HepG2 (cell line): ENCODE measurements around the gene IPO5. TPM values are rescaled to one million over a fixed set of nuclear protein-coding genes. Genes with fewer than 3 reads are reported as not detected.

Experiments used
- CEBPB ChIP-seq: IDR thresholded peaks from 2 replicates; pipeline ENCODE4 v1.6.1; 2011; ENCODE audit warnings: low read depth, low read length, improper control_type of control experiment, borderline replicate concordance
- EEA1 ChIP-seq: sonication (generic); formaldehyde crosslinking; IDR thresholded peaks from 2 replicates; pipeline ENCODE4 v1.5.1; 2020; ENCODE audit warnings: mild to moderate bottlenecking, missing genetic modification reagents, borderline replicate concordance
- FOXA1 ChIP-seq, 2 experiments: fragments of 450-650 bp in 1 of 2; sonication (generic) in 1 of 2; formaldehyde crosslinking in 1 of 2; IDR thresholded peaks; 2 replicates each; pipeline versions ENCODE4 v1.4.0 to v1.6.1; 2016 to 2020; ENCODE audit warnings: missing genetic modification reagents in 1 of 2
- JARID2 ChIP-seq: sonication (generic); formaldehyde crosslinking; IDR thresholded peaks from 2 replicates; pipeline ENCODE4 v1.8.1; 2023; ENCODE audit warnings: missing genetic modification reagents, inconsistent platforms; ENCODE audit not compliant: insufficient replicate concordance
- NRL ChIP-seq: sonication (generic); formaldehyde crosslinking; IDR thresholded peaks from 2 replicates; pipeline ENCODE4 v1.5.0; 2020; ENCODE audit warnings: missing genetic modification reagents, mild to moderate bottlenecking, moderate library complexity, borderline replicate concordance
- PAF1 ChIP-seq: IDR thresholded peaks from 2 replicates; pipeline ENCODE4 v1.6.1; 2016; ENCODE audit warnings: missing genetic modification reagents, missing compliant biosample characterization
- PLSCR1 ChIP-seq: sonication (generic); formaldehyde crosslinking; IDR thresholded peaks from 2 replicates; pipeline ENCODE4 v1.5.0; 2020; ENCODE audit warnings: missing genetic modification reagents, mild to moderate bottlenecking, borderline replicate concordance
- SSRP1 ChIP-seq: IDR thresholded peaks from 2 replicates; pipeline ENCODE4 v1.6.1; 2016; ENCODE audit warnings: control low read depth
- ZMAT3 ChIP-seq: sonication (generic); formaldehyde crosslinking; conservative IDR thresholded peaks from 2 replicates; pipeline ENCODE4 v1.7.0; 2021; ENCODE audit warnings: missing genetic modification reagents
- ZNF121 ChIP-seq: sonication (generic); formaldehyde crosslinking; IDR thresholded peaks from 2 replicates; pipeline ENCODE4 v1.5.0; 2020; ENCODE audit warnings: mild to moderate bottlenecking, missing genetic modification reagents
- ZNF362 ChIP-seq: sonication (generic); formaldehyde crosslinking; IDR thresholded peaks from 2 replicates; pipeline ENCODE4 v1.4.0; 2020; ENCODE audit warnings: missing genetic modification reagents, mild to moderate bottlenecking, borderline replicate concordance
- ZNF503 ChIP-seq: sonication (generic); formaldehyde crosslinking; IDR thresholded peaks from 2 replicates; pipeline ENCODE4 v1.4.0; 2020; ENCODE audit warnings: missing genetic modification reagents
- ZNF557 ChIP-seq: sonication (generic); formaldehyde crosslinking; IDR thresholded peaks from 2 replicates; pipeline ENCODE4 v1.4.0; 2020; ENCODE audit warnings: missing genetic modification reagents
- ZNF574 ChIP-seq: sonication (generic); formaldehyde crosslinking; IDR thresholded peaks from 2 replicates; pipeline ENCODE4 v1.4.0; 2020; ENCODE audit warnings: missing genetic modification reagents
- ZNF577 ChIP-seq: sonication (generic); formaldehyde crosslinking; IDR thresholded peaks from 2 replicates; pipeline ENCODE4 v1.4.0; 2020; ENCODE audit warnings: mild to moderate bottlenecking, low read depth, missing genetic modification reagents, borderline replicate concordance
- ZNF639 ChIP-seq: conservative IDR thresholded peaks from 2 replicates; pipeline ENCODE4 v1.6.1; 2018; ENCODE audit warnings: missing genetic modification reagents
- ZNF746 ChIP-seq: sonication (generic); formaldehyde crosslinking; IDR thresholded peaks from 2 replicates; pipeline ENCODE4 v1.8.0; 2022; ENCODE audit warnings: mild to moderate bottlenecking, missing genetic modification reagents
- ZNF772 ChIP-seq: sonication (generic); formaldehyde crosslinking; IDR thresholded peaks from 2 replicates; pipeline ENCODE4 v1.5.0; 2020; ENCODE audit warnings: mild to moderate bottlenecking, missing genetic modification reagents
- polyA plus RNA-seq, 8 experiments: library from polyadenylated mRNA; depleted of rRNA in 3 of 8; stranded (reverse) in 7 of 8; unstranded in 1 of 8; fragments of >200 nt; fragmentation: Illumina TruSeq in 4 of 8; extraction: Trizol in 4 of 8; gene quantifications; 2 replicates each; pipeline versions ENCODE4 v1.2.1 to v1.2.3, GENCODE V29; 2011 to 2016; ENCODE audit warnings: low read depth in 4 of 8, missing spikeins in 1 of 8, mixed read lengths in 1 of 8; ENCODE audit not compliant: insufficient read depth in 1 of 8
- total RNA-seq, 5 experiments: library from RNA; depleted of rRNA; stranded (reverse); fragments of >200 nt; fragmentation: Illumina TruSeq; extraction: Trizol; gene quantifications; 2 replicates each; pipeline ENCODE4 v1.2.3, GENCODE V29; 2016; ENCODE audit warnings: low read depth in 1 of 5

Gene IPO5
- total and polyA plus RNA-seq, 2 of the 13 experiments (the other 11 are each of a cell fraction or from before 2014, with no cell fraction given): 155 to 242 TPM

- TF ChIP-seq PLSCR1 (CRISPR knock-in tag): no peak
- no peak for TF ChIP-seq CEBPB
- TF ChIP-seq PAF1 (CRISPR knock-in tag): no peak
- no peak; the same call in 1 of the 2 replicates for TF ChIP-seq ZNF772 (CRISPR knock-in tag)
- no peak for TF ChIP-seq ZNF574
- TF ChIP-seq SSRP1 (CRISPR knock-in tag): no peak
- peak; percentile 74 for TF ChIP-seq ZMAT3 (CRISPR knock-in tag)
- TF ChIP-seq ZNF639 (CRISPR knock-in tag): no peak
- TF ChIP-seq JARID2 (CRISPR knock-in tag): no peak
- no peak for TF ChIP-seq EEA1 (CRISPR knock-in tag)
- no peak; the same call in 1 of the 2 replicates for TF ChIP-seq ZNF362 (CRISPR knock-in tag)
- no peak for TF ChIP-seq ZNF557 (CRISPR knock-in tag)
- TF ChIP-seq ZNF577 (CRISPR knock-in tag): no peak
- TF ChIP-seq ZNF746 (CRISPR knock-in tag): no peak
- no peak for TF ChIP-seq FOXA1 (IDR thresholded peaks at IDR 0.05)
- TF ChIP-seq FOXA1 (CRISPR knock-in tag; IDR thresholded peaks at IDR 0.05): peak; percentile 88
- no peak for TF ChIP-seq NRL (CRISPR knock-in tag)
- no peak for TF ChIP-seq ZNF121 (CRISPR knock-in tag)
- TF ChIP-seq ZNF503 (CRISPR knock-in tag): peak; percentile 78; the same call in 1 of the 2 replicates
Measured at GRCh38 chr13:98050041-98050466, 96.6 kb downstream of the IPO5 start (continued).
